Hepatic stellate cell (primary cell): ENCODE results near the gene KIFAP3.
"Not testable (repeated sequence)": the region's sequence is repeated elsewhere in the genome, so short reads cannot be mapped to it uniquely, and the experiment has no call there.

ENCODE experiments used
- DNase-seq: peaks from one replicate; pipeline ENCODE4 v3.0.0; 2011; ENCODE audit warnings: low spot score

KIFAP3 gene

DNA sequence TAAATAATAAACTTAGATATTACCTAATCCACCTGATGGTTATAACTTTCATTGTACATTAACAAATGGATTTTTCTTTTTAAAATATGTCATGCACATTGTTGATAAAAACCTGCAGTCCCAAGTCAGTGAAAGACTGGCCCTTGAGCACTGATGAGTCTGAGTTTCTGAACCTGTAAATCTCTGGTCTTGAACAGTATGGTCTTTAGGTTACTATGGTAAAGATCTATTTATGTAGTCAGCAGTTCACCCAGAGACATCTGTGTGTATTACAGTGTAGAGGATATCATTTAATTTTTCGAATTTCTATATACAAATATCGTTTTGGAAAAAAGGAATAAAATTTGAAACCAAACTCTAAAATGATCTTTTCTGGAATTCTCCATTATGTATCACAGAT is 150.4 kb downstream of the KIFAP3 start:
- DNase-seq = no peak

DNA sequence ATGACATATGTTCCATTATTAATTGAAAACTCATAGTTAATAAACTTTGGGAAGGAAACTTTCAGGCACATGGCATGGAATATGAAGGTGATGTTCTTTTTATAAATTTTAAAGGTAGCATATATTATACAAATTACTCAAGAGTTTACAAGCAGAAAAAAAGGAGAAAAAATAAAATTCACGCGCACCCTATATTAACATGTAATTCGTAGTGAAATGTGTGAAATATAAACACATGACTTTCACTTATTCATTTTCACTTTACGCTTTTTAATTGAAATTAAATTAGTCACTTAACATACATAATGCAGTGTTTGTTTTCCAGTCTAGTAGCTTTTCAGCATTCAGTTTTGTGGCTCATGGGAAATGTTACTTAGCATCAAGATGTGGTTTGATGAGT is 153.4 kb downstream of the KIFAP3 start:
- no peak for DNase-seq

DNA sequence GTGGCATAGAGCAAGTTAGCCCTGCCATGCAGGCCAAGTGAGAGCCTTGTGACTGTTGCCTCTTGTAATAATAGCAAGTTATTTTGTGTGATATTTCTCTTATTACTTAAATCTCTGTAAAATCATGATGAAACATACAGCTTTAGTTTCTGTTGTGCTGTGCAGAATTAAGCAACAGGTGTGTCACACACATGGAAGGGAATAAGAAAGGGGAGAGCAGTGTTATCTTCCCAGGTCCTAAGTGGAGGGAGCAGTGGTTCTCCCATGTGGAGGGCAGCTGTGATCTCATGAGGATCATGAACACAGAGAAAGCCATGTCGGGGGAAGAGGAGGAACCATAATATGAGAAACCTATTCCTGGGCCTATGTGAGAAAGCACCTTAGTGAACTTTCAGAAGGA is 155.6 kb downstream of the KIFAP3 start:
- DNase-seq = no peak

DNA sequence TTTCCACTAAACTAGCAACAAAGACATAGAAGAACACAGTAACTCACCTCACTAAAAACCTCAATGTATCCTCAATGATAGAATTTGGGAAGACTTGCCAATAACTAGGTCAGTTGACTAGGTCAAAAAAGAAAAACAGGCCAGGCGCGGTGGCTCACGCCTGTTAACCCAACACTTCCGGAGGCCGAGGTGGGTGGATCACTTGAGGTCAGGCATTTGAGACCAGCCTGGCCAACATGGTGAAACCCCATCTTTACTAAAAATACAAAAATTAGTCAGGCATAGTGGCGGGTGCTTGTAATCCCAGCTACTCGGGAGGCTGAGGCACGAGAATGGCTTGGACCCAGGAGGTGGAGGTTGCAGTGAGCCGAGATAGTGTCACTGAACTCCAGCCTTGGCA is 156.3 kb downstream of the KIFAP3 start:
- DNase-seq = not testable (repeated sequence)

DNA sequence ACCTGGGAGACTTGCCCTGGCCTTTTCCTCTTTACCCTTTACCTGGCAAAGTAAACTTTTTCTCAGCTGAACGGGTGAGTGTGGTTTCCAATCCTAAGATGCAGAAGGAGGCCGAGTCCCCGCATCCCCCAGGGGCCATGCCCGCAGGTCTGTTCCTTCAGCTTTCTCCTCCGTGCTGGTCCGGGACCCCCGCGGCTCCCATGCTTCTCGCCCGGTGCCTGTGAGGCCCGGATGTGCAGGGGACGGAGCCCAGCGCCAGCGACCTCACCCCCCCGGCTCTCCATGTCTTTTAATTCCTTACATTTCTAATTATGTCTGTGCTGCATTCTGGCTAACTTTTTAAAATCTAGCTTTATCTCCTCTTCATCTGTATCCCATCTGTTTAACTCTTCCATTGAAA is 159.3 kb downstream of the KIFAP3 start:
- DNase-seq = no peak

DNA sequence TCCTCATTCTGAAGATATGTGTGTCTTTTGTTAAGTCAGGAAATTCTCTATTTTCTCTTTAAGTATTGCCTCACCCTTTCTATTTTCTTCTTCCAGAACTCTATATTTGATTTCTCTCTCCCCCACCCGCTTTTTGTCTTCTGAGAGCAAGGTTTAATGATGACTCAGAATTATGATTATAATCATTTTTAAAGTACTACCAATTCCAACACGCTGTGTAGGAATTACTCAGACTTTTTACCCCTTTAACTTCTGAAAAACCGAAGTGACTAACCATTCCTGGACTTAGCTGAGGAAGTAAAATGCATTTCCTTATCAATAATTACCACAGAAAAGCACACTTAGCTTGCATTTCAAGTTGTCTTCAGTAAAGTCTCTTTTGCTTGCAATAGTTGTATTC is 160.0 kb downstream of the KIFAP3 start:
- peak; percentile 46 for DNase-seq

DNA sequence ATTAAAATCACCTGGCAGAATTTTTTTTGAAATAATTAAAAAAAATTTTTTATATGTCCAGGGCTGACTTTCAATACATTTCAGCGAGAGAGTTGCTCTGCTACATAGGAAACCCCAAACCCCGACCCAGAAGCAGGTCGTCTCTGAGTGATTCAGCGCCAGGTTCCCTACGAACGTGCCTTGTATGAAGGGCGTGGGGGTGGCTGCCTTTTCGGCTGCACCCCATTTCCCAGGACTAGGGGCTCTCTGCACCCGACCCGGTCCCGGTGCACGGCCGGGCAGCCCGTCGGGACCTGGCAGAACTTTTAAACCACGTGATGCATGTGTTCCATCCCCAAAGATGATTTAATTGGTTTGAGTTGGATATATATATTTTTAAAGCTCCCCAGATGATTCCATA is 165.0 kb downstream of the KIFAP3 start:
- no peak for DNase-seq

DNA sequence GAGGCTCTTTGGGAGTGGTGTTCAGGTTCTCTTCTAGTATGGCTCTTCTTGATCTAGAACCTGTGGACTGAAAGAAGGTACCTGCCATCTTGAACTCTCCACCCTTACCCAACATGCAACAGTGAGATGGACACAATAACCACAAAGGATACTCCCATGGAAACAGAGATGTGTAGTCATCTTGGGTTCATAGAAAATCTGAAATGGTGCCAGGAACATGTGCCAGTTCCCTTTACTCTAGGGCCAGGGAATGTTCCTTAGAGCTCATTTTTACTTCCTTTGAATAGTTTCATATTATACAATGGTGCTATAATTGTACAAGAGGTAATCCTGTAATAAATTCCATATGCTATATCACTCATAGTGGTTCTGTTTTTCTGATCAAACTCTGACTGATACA is 167.6 kb downstream of the KIFAP3 start:
- no peak for DNase-seq

DNA sequence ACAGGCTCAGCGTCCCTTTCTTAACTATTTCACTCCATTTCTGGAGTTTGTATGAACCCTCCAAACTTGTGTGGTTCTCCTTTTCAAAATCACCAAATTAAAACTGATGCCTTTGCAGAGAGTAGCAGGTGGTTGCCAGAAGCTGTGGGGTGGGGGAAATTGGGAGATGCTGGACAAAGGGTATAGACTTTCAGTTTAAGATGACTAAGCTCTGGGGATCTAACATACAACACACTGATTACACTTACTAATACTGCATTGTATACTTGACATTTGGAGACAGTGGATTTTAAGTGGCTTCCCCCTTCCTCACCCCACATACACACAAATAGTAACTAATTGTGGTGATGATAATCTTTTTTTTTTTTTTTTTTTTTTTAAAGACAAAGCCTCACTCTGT is 169.7 kb downstream of the KIFAP3 start:
- no peak for DNase-seq

DNA sequence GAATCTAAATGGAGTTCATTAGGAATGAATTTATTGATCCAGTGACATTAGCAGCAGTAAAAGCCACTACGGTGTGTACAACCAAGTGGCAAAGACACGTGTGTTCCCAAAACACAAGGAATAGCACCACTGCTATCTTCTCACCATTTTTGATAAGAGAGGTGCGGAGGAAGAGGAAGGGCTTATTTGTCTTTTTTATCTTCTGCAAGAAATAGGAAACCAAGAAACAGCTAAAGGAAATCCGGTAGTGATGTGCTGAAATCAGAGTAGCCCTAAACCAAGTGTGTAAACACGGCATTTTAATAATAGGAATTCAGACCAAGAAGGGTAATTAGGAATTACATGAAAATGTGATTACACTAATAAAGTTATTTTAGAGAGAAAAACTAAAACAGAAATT is 171.7 kb downstream of the KIFAP3 start:
- no peak for DNase-seq

DNA sequence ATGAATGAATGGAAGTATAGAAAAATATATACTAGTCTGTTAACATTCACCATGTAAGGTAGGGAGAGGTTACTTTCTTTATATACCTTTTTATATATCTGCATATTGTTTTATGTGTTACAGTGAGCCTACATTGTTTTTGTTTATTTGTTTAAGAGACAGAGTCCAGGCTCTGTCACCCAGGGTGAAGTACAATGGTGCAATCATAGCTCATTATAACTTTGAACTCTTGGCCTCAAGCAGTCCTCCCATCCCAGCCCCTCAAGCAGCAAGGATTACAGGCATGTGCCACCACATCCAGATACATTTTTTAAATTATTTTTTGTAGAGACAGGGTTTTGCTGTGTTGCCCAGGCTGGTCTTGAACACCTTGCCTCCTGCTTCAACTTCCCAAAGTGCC is 173.4 kb downstream of the KIFAP3 start:
- no peak for DNase-seq

DNA sequence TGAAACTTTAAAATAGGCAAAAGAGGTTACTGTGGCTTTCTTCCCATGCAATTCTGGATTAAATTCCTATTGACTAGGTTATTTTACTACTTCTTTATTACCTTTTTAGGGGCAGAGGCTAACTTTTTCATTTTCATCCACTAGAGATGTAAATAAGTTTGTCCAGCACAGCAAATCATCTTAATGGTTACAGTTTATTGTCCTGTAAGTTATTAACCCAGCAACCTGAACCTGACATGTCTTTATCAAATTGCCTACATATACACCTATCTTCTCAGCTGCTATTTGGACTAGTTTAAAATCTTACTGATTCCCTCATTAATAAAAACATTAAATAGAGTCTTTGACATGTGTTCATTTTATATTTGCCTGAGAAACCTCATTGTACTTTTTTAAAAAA is 173.9 kb downstream of the KIFAP3 start:
- no peak for DNase-seq

DNA sequence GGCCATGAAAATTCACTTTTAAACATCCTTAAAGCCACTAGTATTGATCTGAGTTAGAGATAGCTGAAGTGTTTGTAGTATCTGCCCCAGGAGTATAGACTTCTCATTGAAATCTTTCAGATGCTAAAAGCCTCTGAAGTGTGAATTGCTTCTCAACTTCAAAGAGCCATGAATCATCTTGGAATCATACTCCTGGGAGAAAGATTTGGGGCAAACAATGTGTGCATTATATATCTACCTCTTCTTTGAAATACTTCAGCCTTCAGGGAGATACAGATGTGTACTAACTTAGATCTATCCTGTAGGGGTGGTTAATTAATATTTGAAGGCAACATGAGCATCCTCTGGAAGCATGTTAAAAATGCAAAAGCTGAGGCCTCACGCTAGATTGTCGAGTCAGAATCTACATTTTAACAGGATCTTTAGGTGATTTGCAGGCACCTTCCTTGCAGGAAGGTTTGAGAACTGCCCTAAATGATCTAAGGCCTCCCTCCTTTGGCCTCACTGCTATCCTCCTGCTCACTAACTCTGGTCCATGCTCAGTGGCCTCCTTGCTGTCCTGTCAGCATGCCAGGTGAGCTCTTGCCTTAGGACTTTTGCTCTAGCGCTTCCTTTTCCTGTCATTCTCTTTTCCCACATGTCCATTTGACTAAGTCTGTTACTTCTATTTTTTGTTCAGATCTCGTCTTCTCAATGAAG is 174.8 kb downstream of the KIFAP3 start:
- no peak for DNase-seq

DNA sequence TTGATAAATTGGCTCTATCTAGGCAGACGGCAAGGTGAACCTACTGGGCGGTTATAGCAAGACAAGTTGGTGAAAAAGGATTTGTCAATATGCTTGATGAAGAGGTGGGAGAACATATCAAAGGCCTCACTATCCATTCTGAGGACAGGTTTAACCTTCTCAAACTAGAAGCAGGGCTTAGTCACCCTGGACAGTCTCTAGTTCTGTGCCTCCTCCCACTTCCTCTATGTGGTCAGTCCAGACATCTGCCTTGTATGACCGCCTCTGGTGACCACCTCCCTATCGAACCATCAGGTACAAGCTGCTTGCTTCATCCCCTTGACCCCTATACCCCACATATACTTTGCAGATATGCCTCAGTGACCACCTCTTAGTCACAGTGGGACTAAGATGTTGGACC is 178.5 kb downstream of the KIFAP3 start:
- DNase-seq = no peak

DNA sequence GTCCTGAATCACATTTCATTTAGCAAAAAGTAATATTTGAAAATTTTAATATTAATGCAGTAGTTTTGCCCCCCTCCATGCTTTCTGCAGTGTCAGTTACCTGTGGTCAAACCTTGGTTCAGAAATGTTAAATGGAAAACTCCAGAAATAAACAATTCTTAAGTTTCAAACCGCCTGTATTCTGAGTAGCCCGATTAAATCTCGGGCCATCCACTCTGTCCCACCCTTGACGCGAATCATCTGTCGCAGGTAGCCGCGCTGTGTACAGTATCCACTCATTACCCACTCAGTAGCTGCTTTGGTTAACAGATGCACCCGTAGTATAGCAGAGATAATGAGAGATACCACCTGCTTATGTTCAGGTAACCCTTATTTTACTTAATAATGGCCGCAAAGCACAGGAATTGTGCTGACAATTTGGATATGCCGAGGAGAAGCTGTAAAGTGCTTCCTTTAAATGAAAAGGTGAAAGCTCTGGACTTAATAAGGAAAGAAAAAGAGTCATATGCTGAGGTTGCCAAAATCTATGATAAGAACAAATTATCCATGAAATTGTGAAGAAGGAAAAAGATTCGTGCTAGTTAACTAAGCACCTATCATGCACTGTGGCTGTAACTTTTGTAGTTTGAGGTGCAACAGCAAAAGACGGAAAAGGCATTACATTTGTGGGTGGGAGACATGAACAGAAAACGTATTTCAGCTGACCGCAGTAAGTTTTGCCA is 179.9 kb downstream of the KIFAP3 start:
- no peak for DNase-seq

DNA sequence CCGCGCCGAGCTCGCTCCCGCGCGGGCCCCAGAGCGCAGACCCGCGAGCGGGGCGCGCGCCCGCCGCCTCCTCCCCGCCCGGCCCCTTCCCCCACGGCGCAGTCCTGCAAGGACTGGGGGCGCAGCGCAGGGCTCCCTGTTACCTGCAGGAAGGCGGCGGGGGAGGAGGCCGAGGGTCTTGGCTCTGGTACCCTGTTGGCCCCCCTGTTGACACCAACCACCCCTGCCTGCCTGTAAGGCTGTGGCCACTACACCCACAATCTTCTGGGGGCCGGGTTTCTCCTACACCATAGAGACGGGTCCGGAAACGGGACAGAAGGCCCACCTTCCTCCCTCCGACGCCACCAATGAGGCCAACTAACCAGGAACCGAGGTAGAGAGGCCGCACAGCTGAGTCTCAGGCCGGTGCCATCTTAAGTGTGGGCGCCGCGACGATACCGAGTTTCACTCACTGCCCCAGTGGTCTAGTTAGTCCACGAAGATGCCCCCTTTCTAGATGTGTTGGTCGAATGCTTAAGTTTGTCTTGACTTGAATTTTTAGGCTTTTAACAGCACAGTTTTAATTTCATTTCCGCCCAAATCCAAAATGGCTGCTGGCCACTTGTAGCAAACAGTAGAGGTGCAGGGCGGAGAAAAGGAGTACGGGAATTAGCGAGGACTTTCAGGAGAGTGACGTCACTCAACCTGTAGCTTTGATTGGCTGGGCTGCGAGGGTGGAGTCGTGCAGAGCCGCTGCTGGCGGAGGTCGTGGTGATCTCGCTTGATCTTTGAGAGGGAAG is 180.7 kb downstream of the KIFAP3 start, which contains the start of gene SCYL3:
Gene SCYL3, minus strand, starts transcription at position 252 of the 779 bp plus-strand sequence. CDS start 5,056 bp downstream, outside the sequence.
- peak; percentile 97 for DNase-seq

DNA sequence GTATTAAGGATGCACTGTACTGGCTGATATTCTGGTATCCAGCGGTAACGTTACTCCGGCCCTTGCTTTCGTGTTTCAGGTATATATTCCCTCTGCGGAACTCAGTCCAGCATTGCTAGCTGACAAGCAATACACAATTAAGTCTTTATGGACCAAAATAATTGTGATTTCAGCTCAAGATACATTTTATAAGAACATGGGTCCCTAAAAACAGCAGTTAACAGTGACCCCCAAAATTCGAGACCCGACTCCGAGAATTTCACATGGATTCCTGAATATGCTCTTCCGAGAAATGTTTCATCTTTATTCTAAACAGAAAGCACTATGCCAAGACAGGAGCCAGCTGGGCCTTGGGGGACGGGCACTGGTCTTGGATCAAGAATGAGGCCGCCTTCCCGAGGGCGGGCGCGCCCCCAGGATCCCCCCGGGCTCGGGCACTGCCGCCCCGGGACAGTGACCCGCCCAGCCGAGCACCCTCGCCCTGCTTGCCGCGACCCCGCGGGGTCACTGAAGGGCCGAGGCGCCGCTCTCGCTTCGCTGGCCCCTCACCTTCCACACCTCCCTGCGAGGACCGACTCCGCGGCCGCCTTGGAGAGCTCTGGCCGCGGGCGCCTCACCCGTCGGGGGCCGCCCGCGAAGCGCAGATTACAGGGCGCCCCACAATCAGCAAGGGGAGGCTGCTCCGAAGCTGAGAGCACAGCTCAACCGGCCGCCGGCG is 181.4 kb downstream of the KIFAP3 start:
- peak; percentile 54 for DNase-seq

DNA sequence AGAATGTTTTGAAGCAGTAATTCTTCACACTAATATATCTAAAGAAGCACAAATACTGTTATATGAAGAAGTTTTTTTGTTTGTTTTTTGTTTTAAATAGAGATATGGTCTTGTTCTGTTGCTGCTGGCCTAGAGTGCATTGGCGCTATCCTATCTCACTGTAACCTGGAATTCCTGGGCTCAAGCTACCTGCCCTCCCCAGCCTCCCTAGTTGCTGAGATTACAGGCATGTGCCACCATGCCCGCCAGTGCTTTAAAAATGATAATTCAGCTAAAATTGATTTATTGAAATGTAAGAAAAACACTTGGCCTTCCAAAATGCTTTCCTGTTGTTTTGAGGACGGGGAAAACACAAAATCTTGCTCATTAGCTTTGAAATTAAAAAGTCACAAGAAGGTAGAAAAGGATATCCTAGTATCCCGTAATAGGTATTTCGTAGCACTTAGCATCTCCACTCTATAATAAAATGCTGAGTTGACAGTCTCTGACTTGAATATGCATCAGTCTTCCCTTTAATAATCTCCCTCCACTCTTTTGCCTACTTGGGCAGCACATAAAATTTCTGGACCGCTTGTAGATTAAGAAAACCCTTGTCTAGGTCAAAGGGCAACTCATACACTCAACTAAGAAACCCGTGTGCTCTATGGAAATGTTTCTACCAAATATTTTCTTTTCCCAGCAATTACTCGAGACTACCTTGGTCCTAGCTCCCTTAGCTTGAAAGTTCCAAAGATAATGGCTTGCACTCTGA is 182.1 kb downstream of the KIFAP3 start:
- no peak for DNase-seq

DNA sequence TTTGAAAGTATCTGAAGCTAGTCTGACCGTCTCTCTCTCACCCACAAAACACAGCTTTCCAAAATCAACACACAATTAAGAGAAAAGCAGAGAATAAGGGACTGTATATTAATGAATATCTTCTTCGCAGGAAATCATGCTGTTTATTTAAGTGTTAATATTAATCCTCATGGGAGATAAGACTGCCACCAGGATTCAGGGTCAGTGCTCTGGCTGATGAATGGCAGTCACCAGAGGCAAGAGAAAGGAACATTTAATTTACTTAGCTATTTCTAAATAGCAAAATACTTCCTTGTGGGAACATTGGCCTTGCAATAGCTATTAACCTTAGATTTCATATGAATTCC is 183.0 kb downstream of the KIFAP3 start:
- no peak for DNase-seq

DNA sequence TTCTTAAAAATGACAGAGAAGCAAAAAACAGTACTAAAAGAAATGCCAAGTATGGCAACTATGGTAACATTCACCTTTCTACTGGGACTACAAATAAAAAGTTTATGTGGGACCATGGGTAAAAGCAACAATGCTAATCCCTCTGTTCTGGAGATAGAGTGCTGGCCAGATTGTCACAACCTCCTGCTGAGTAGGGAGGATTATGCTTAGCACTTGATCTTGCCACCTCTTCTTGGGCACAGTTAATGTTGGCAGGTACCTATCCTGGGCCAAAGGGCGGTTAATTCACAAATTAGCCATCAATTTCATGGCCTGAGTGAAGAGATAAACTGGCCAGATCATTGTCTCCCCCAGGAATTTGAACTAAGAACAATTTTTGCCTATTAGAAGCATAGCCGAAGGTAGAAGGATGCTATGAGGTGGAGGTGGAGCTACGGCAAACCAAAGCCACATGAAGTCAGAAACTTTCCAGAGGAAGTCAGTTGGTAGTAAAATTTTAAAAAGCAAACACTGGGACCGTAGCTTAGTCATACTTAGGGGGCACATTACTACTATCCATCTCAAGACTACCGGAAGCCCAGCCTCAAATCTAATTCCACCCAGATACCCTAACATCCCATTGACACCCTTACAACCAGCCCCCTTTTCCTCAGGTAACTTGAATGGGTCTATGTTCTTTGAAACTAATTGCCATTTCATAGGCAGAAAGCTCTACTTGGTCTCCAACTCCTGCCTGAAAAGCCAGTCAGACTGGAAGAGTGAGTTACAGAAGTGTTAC is 183.5 kb downstream of the KIFAP3 start:
- no peak for DNase-seq

DNA sequence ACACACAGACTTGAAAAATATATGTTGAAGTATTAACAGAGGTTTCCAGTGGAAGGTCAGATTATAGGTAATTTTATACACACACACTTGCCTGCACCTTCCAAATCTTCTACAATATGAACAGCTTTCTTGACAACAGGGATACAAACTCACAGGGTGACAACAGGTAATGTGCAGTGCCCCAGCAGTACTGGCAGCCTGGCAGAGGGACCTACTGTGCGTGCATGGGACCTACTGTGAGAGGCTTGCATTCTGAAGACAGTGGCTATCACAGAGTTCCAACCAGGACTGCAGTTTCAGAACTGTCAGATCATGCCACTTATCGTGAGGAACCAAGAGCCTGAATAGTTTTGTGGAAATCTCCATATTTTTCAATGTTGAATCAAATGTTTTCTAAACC is 184.6 kb downstream of the KIFAP3 start:
- DNase-seq = no peak
